ENCODE data around the gene IPO7. TPM values are rescaled to one million over a fixed set of nuclear protein-coding genes. Genes with fewer than 3 reads are reported as not detected.
"Not testable (repeated sequence)": the region's sequence is repeated elsewhere in the genome, so short reads cannot be mapped to it uniquely, and the experiment has no call there.

Gene IPO7
- total RNA-seq, 4 donors from 2014 or later: 32.4 to 79.9 (median 54.3) TPM

GRCh38 chr11:9428706-9429105 lies 44.3 kb downstream of the IPO7 start:
- no peaks in the 10 kb centered on the region for H3K4me1 ChIP-seq
- H3K27me3 ChIP-seq: no peaks in the 10 kb centered on the region
- H3K4me3 ChIP-seq: no peak overlapping the region
- DNase-seq: no peak
- TF ChIP-seq POLR2A (IDR thresholded peaks at IDR 0.05): no peak
- H3K27ac ChIP-seq: no peak overlapping the region
- no peaks in the 10 kb centered on the region for H3K9me3 ChIP-seq
- peaks cover 0 to 100% (median 0%) of the 10 kb centered on the region in 3 donors for H3K36me3 ChIP-seq

DNA sequence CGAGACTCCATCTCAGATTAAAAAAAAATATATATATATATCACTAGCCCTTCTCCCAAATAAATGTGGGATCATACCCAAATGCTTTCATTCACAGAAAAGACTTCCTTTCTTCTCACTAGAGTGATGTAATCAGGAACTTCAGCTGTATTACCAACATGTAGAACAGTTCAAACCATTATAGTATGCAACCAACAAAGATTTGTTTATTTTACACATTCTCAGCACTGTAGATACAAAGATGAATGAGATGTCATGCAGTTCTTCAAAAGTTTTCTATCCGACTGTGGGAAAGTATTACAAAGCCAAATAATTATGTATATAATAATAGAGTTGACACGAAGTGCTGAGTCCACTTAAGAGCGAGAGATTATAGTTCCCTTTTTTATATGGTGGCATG lies 54.2 kb downstream of the IPO7 start:
- no peaks in the 10 kb centered on the region for H3K9me3 ChIP-seq
- TF ChIP-seq CTCF (IDR thresholded peaks at IDR 0.05) (no peak), POLR2A (IDR thresholded peaks at IDR 0.05) (no peak)
- no peak for DNase-seq
- H3K36me3 ChIP-seq: peaks cover 0 to 100% (median 0%) of the 10 kb centered on the region in 3 donors
- H3K4me3 ChIP-seq: no peak overlapping the region
- H3K27ac ChIP-seq: no peak overlapping the region
- no peaks in the 10 kb centered on the region for H3K4me1 ChIP-seq
- no peaks in the 10 kb centered on the region for H3K27me3 ChIP-seq

DNA sequence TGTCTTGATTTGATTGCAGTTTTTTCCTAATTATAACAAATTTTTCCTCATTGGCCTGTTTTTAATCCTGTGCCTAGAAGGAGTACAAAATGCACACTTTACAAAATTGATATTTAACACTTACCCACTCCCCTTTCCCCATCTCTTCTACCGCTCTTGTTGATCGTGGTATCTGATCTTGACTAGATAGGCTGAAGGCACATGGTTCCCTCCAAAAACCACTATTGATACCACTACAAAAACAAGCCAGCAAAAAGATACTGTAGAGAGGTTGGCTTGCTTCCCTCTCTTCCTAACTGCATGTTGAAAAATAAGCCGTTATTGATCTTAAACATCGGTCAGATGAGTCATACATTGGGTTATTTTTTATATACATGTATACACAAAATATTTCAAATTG lies 61.8 kb downstream of the IPO7 start:
- no peak overlapping the region for H3K27ac ChIP-seq
- H3K9me3 ChIP-seq: no peaks in the 10 kb centered on the region
- H3K4me3 ChIP-seq: no peak overlapping the region
- no peak for TF ChIP-seq CTCF (IDR thresholded peaks at IDR 0.05)
- TF ChIP-seq POLR2A (IDR thresholded peaks at IDR 0.05): no peak
- peaks cover 0 to 55% (median 0%) of the 10 kb centered on the region in 3 donors for H3K36me3 ChIP-seq
- no peak for DNase-seq
- no peaks in the 10 kb centered on the region for H3K4me1 ChIP-seq
- H3K27me3 ChIP-seq: no peaks in the 10 kb centered on the region

GRCh38 chr11:9448576-9449352 lies 64.3 kb downstream of the IPO7 start:
- no peak overlapping the region for H3K4me3 ChIP-seq
- no peaks in the 10 kb centered on the region for H3K4me1 ChIP-seq
- no peaks in the 10 kb centered on the region for H3K9me3 ChIP-seq
- no peak for TF ChIP-seq CTCF (IDR thresholded peaks at IDR 0.05)
- TF ChIP-seq POLR2A (IDR thresholded peaks at IDR 0.05): no peak
- peaks cover 0 to 30% (median 0%) of the 10 kb centered on the region in 3 donors for H3K36me3 ChIP-seq
- no peaks in the 10 kb centered on the region for H3K27me3 ChIP-seq
- DNase-seq: no peak
- H3K27ac ChIP-seq: no peak overlapping the region

DNA sequence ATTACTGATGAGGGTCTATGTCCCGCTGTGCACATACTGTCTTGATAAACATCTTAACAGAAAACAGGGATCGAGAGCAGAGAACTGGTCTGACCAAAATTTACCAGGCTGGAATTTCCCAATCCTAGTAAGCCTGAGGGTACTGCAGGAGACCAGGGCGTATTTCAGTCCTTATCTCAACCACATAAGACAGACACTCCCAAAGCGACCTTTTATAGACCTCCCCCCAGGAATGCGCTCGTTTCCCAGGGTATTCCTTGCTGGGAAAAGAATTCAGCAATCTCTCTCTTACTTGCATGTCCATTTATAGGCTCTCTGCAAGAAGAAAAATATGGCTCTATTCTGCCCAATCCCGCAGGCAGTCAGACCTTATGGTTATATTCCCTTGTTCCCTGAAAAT lies 67.6 kb downstream of the IPO7 start:
- DNase-seq, H3K27me3 ChIP-seq, H3K9me3 ChIP-seq, H3K27ac ChIP-seq, H3K4me3 ChIP-seq, H3K36me3 ChIP-seq, H3K4me1 ChIP-seq: not testable (repeated sequence)

DNA sequence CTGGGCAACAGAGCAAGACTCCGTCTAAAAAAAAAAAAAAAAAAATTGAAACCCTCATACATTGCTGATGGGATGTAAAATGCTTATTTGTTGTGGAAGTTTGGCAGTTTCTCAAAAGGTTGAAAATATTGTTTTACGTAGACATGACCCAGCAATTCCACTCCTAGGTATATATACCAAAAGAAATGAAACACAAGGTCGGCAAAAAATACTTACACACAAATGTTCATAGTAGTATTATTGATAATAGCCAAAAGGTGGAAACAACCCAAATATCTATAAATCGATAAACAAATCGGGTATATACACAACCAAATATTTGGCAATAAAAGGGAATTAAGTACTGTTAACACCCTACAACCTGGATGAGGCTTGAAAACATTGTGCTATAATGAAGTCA lies 71.3 kb downstream of the IPO7 start:
- Histone ChIP-seq H3K36me3 (no peaks in the 10 kb centered on the region), H3K27ac (no peak overlapping the region), H3K4me1 (no peaks in the 10 kb centered on the region), H3K27me3 (no peaks in the 10 kb centered on the region), H3K9me3 (no peaks in the 10 kb centered on the region), H3K4me3 (no peak overlapping the region)
- no peak for DNase-seq
- TF ChIP-seq CTCF (IDR thresholded peaks at IDR 0.05): no peak
- TF ChIP-seq POLR2A (IDR thresholded peaks at IDR 0.05): no peak
